HepG2 (cell line): ENCODE data around the gene NLRC5. TPM values are rescaled to one million over a fixed set of nuclear protein-coding genes. Genes with fewer than 3 reads are reported as not detected.

Experiments
- ATAC-seq: fragments of 200-7000 bp; cut with Tn5 transposase; 3 replicates; pipeline ENCODE4 v1.9.1; 2020; ENCODE audit warnings: mild to moderate bottlenecking, moderate library complexity
- BruUV-seq: library from RNA; stranded (reverse); fragments of 400-500 nt; replicated peaks from 2 replicates; lab custom pipeline; 2021; lab: Mats Ljungman, UMichigan
- CTCF ChIA-PET: fragments of 300-600 bp; formaldehyde crosslinking; extraction: SDS; loops from one replicate; lab custom pipeline; 2021; ENCODE audit warnings: low total read pairs, inconsistent platforms, low intra/inter-chr PET ratio; lab: Yijun Ruan, JAX
- POLR2A ChIA-PET: fragments of 350-600 bp; sonication (Branson Sonifier 250); formaldehyde crosslinking; loops from one replicate; lab custom pipeline; 2020; ENCODE audit warnings: antibody characterized with exemption, inconsistent platforms; lab: Yijun Ruan, JAX
- DNase-seq: peaks from one replicate; pipeline ENCODE4 v3.0.0-alpha.2; 2015; ENCODE audit warnings: low spot score
- FAIRE-seq: peaks from 3 replicates; lab custom pipeline; 2011; peaks lifted over from hg19 to GRCh38; lab: Jason Lieb, UNC
- H2AFZ ChIP-seq: one replicate; pipeline ENCODE4 v1.6.1; 2011; ENCODE audit warnings: low read length, inconsistent platforms
- H3K27ac ChIP-seq: fragments of 300-600 bp; 3 replicates; pipeline ENCODE4 v1.8.0; 2011; ENCODE audit warnings: mixed run types, mild to moderate bottlenecking, mixed read lengths, low read length, inconsistent platforms; ENCODE audit not compliant: insufficient read depth; ENCODE audit errors: extremely low read length
- H3K27me3 ChIP-seq, 2 experiments: fragments of 200-600 bp in 1 of 2; 2 replicates in 1 of 2; 3 replicates in 1 of 2; pipeline versions ENCODE4 v1.6.0 to v1.8.0; 2011; ENCODE audit warnings: low read length in 2 of 2, mild to moderate bottlenecking in 2 of 2, moderate library complexity in 2 of 2, inconsistent platforms in 1 of 2; ENCODE audit not compliant: insufficient read depth in 2 of 2, control insufficient read depth in 1 of 2
- H3K36me3 ChIP-seq, 2 experiments: fragments of 200-600 bp in 1 of 2; replicated peaks in 1 of 2; 2 replicates in 1 of 2; 3 replicates in 1 of 2; pipeline versions ENCODE4 v1.5.1 to v1.8.0; 2011; ENCODE audit warnings: low read length in 2 of 2, inconsistent platforms in 1 of 2; ENCODE audit not compliant: insufficient read depth in 2 of 2, control insufficient read depth in 1 of 2
- H3K4me1 ChIP-seq: 2 replicates; pipeline ENCODE4 v1.5.1; 2012; ENCODE audit warnings: low read length, inconsistent platforms; ENCODE audit not compliant: insufficient read depth
- H3K4me2 ChIP-seq: 2 replicates; pipeline ENCODE4 v1.6.0; 2011; ENCODE audit warnings: low read depth, low read length, inconsistent platforms
- H3K4me3 ChIP-seq, 3 experiments: fragments of 200-600 bp in 1 of 3; sonication (generic), shearing (Covaris generic) in 1 of 3; replicated peaks in 1 of 3; 2 replicates each; pipeline ENCODE4 v1.5.1; 2011 to 2016; ENCODE audit warnings: low read length in 3 of 3, inconsistent platforms in 2 of 3, low read depth in 2 of 3, mild to moderate bottlenecking in 2 of 3, control low read depth in 1 of 3, mixed read lengths in 1 of 3; ENCODE audit not compliant: insufficient read depth in 1 of 3
- H3K79me2 ChIP-seq: one replicate; pipeline ENCODE4 v1.6.1; 2011; ENCODE audit warnings: low read length, inconsistent platforms; ENCODE audit not compliant: insufficient read depth
- H3K9ac ChIP-seq: 2 replicates; pipeline ENCODE4 v1.6.0; 2011; ENCODE audit warnings: mild to moderate bottlenecking, low read depth, low read length, inconsistent platforms; ENCODE audit not compliant: insufficient read depth
- H3K9me3 ChIP-seq: 2 replicates; pipeline ENCODE4 v1.5.1; 2012; ENCODE audit warnings: mild to moderate bottlenecking, low read length
- H4K20me1 ChIP-seq: 2 replicates; pipeline ENCODE4 v1.6.0; 2011; ENCODE audit warnings: inconsistent platforms, mild to moderate bottlenecking, low read length, moderate library complexity; ENCODE audit not compliant: insufficient read depth
- POLR2AphosphoS2 ChIP-seq: IDR thresholded peaks from 2 replicates; pipeline ENCODE4 v1.6.1; 2011; ENCODE audit warnings: low read depth, low read length, improper control_type of control experiment
- POLR2AphosphoS5 ChIP-seq: IDR thresholded peaks from 2 replicates; pipeline ENCODE4 v1.6.1; 2012; ENCODE audit warnings: low read depth, low read length
- RBFOX2 ChIP-seq: fragments of 200-400 bp; formaldehyde crosslinking; IDR thresholded peaks from 2 replicates; pipeline ENCODE4 v1.6.1; 2017; ENCODE audit warnings: low read depth, mild to moderate bottlenecking, low read length
- WGBS: methylation state at CpG from one replicate; pipeline ENCODE4 v1.1.6; 2017; ENCODE audit warnings: low lambda C conversion rate; 5-methylcytosine and 5-hydroxymethylcytosine counted together
- in situ Hi-C: cut with HindIII; loops from 2 replicates; pipeline ENCODE4 v1.10.0; 2017; ENCODE audit warnings: low pct_unique_long_range_greater_than_20kb; ENCODE audit not compliant: extremely low pct_ligation_motif_present
- intact Hi-C: fragments of 100-400 bp; cut with micrococcal nuclease; formaldehyde crosslinking; loops from one replicate; pipeline ENCODE4 v1.10.0; 2022; ENCODE audit not compliant: unreplicated experiment
- polyA plus RNA-seq, 8 experiments: library from polyadenylated mRNA; depleted of rRNA in 3 of 8; stranded (reverse) in 7 of 8; unstranded in 1 of 8; fragments of >200 nt; fragmentation: Illumina TruSeq in 4 of 8; extraction: Trizol in 4 of 8; gene quantifications; 2 replicates each; pipeline versions ENCODE4 v1.2.1 to v1.2.3, GENCODE V29; 2011 to 2016; ENCODE audit warnings: low read depth in 4 of 8, missing spikeins in 1 of 8, mixed read lengths in 1 of 8; ENCODE audit not compliant: insufficient read depth in 1 of 8
- total RNA-seq, 5 experiments: library from RNA; depleted of rRNA; stranded (reverse); fragments of >200 nt; fragmentation: Illumina TruSeq; extraction: Trizol; gene quantifications; 2 replicates each; pipeline ENCODE4 v1.2.3, GENCODE V29; 2016; ENCODE audit warnings: low read depth in 1 of 5
- TF ChIP-seq, protein P1 (sequence below): sonication (generic); formaldehyde crosslinking; IDR thresholded peaks from 2 replicates; pipeline ENCODE4 v1.4.0; 2020; ENCODE audit warnings: missing genetic modification reagents, borderline replicate concordance

Gene NLRC5
- total and polyA plus RNA-seq, 2 of the 13 experiments (the other 11 are each of a cell fraction or from before 2014, with no cell fraction given) = 6.3 to 12.7 TPM

DNA sequence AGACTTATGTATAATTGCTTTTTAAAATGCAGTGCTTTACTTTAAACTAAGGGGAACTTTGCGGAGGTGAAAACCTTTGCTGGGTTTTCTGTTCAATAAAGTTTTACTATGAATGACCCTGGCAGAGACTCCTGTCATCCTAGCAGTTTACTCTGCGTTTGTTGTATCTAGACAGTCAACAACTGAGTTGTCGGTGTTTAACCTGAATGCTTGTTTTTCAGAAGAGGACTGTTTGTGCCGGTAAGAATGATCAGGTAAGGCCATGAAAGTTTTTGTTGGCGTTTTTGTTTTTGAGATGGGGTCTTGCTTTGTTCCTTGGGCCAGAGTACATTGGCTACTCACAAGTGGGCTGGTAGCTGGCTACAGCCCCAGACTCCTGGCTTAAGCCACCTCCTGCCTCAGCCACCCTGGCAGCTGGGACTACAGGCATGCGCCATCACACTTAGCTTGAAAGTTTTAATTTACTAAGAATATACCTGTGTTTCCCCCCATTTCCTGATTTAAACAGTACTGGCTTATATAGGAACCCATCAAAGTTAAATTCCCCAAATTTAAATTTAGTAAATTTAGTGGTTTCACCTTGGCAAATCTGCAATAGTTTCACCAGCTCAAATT is 45.5 kb upstream of the NLRC5 start:
- Histone ChIP-seq H2AFZ (no peak overlapping the region), H3K4me1 (peaks cover 31% of the 10 kb centered on the region), H3K27me3 (no peaks in the 10 kb centered on the region), H3K4me2 (no peak overlapping the region), H3K4me3 (no peak overlapping the region), H4K20me1 (peaks cover 52% of the 10 kb centered on the region), H3K79me2 (peaks cover 4% of the 10 kb centered on the region), H3K27ac (no peak overlapping the region), H3K9ac (no peak overlapping the region), H3K9me3 (no peaks in the 10 kb centered on the region), H3K36me3 (peaks cover 35 to 61% of the 10 kb centered on the region in 2 experiments)
- CTCF ChIA-PET = no interaction called here
- BruUV-seq = TSS peak; percentile 6
- TF ChIP-seq POLR2AphosphoS5 (peak; percentile 31), RBFOX2 (peak; percentile 67; the same call in 1 of the 2 replicates), POLR2AphosphoS2 (peak; percentile 92; the same call in 1 of the 2 replicates)
- TF ChIP-seq, protein P1, sequence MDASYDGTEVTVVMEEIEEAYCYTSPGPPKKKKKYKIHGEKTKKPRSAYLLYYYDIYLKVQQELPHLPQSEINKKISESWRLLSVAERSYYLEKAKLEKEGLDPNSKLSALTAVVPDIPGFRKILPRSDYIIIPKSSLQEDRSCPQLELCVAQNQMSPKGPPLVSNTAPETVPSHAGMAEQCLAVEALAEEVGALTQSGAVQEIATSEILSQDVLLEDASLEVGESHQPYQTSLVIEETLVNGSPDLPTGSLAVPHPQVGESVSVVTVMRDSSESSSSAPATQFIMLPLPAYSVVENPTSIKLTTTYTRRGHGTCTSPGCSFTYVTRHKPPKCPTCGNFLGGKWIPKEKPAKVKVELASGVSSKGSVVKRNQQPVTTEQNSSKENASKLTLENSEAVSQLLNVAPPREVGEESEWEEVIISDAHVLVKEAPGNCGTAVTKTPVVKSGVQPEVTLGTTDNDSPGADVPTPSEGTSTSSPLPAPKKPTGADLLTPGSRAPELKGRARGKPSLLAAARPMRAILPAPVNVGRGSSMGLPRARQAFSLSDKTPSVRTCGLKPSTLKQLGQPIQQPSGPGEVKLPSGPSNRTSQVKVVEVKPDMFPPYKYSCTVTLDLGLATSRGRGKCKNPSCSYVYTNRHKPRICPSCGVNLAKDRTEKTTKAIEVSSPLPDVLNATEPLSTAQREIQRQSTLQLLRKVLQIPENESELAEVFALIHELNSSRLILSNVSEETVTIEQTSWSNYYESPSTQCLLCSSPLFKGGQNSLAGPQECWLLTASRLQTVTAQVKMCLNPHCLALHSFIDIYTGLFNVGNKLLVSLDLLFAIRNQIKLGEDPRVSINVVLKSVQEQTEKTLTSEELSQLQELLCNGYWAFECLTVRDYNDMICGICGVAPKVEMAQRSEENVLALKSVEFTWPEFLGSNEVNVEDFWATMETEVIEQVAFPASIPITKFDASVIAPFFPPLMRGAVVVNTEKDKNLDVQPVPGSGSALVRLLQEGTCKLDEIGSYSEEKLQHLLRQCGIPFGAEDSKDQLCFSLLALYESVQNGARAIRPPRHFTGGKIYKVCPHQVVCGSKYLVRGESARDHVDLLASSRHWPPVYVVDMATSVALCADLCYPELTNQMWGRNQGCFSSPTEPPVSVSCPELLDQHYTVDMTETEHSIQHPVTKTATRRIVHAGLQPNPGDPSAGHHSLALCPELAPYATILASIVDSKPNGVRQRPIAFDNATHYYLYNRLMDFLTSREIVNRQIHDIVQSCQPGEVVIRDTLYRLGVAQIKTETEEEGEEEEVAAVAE (CRISPR knock-in tag) = no peak
- 84% methylated on average over 6 of the region's 6 CpGs for WGBS
- intact Hi-C loops = no loop called here
- FAIRE-seq (no peak), ATAC-seq (no peak), DNase-seq (no peak)
- in situ Hi-C loops = no loop called here
- POLR2A ChIA-PET = interaction anchor here (1.4 to 5.2 kb wide), 3 partner anchors 11 to 32 kb away, joined by 4 to 39 read pairs (median 11); partner anchors contain the start of gene HERPUD1
